Measurements from ENCODE around the gene CENPT. TPM values are rescaled to one million over a fixed set of nuclear protein-coding genes. Genes with fewer than 3 reads are reported as not detected.

CENPT gene
- total and polyA plus RNA-seq, 7 donors: 9.6 to 53.7 (median 38.2) TPM

DNA sequence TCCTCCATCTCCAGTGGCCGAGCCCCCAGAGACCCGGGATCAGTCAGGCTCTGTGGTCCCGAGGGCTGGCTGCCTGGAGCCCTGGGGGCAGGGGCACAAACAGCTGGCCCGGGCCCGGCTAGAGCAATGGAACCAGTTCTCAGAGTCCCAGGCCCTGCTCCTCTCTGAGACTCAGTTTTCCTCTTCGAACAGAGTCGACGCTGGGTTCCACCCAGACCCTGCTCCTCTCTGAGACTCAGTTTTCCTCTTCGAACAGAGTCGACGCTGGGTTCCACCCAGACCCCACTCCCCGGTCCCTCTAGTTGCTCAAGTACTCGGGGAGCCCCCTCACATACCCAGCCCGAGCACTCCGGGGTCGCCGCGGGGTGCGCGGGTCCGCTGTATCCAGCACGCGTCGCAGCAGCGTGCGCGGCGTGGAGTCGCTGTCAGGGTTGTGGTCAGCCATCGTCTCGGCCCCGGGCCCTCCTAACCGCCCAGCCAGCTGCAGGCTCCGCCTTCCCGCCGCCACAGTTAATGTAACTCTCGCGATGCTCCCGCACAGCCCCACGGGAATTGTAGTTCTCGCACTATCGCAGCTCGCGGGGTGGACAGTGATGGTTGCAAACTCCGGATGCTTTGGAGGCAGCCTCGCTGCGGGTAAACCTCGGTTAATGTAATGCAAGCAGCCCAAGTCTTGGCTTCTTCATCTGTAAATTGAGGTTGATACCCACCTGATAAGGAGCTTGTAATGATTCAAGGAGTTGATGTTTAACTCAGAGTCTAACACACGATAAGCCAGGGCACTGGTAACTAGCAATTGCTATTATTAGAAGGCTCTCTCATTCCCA is 13.9 kb downstream of the CENPT start:
- intact Hi-C loops (cut with DNase I): no loop called here
- peak; percentile 96 for DNase-seq
- H3K27ac ChIP-seq: peak overlapping the region; percentile 80 to 84 (median 82)

DNA sequence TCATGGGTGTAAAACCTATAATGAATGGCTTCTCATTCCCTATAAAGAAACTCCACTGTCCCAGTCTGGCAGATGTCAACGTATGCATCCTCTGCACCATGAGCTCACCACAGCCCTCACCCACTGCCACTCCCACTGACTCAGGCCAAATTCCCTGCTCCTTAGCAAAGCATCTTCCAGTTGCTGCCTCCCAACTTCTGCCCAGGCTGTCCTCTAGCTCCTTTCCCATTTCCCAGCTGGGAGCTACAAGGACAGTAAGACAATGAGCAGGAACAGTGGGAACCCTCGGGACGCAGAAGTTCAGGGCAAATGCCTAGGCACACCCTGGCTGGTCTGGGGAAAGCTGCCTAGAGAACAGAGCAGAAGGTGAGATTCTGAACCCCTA is 14.5 kb downstream of the CENPT start:
- peaks cover 12 to 43% (median 27%) of the 10 kb centered on the region in 4 donors for H3K36me3 ChIP-seq
- no peak for DNase-seq
- 1 to 7% methylated on average over 3 of the region's 3 CpGs for WGBS, 2 donors
- peak overlapping the region; percentile 80 to 84 (median 82) for H3K27ac ChIP-seq
- H3K9me3 ChIP-seq: no peaks in the 10 kb centered on the region
- no peaks in the 10 kb centered on the region for H3K27me3 ChIP-seq
- H3K4me3 ChIP-seq: peak overlapping the region; percentile 72 to 99 (median 84)
- H3K4me1 ChIP-seq: peaks cover 0 to 19% (median 17%) of the 10 kb centered on the region in 4 donors
- intact Hi-C loops (cut with DNase I): no loop called here
- TF ChIP-seq, protein P1, sequence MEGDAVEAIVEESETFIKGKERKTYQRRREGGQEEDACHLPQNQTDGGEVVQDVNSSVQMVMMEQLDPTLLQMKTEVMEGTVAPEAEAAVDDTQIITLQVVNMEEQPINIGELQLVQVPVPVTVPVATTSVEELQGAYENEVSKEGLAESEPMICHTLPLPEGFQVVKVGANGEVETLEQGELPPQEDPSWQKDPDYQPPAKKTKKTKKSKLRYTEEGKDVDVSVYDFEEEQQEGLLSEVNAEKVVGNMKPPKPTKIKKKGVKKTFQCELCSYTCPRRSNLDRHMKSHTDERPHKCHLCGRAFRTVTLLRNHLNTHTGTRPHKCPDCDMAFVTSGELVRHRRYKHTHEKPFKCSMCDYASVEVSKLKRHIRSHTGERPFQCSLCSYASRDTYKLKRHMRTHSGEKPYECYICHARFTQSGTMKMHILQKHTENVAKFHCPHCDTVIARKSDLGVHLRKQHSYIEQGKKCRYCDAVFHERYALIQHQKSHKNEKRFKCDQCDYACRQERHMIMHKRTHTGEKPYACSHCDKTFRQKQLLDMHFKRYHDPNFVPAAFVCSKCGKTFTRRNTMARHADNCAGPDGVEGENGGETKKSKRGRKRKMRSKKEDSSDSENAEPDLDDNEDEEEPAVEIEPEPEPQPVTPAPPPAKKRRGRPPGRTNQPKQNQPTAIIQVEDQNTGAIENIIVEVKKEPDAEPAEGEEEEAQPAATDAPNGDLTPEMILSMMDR (IDR thresholded peaks at IDR 0.05): no peak
- TF ChIP-seq POLR2AphosphoS5 (IDR thresholded peaks at IDR 0.05): no peak
- no peak for TF ChIP-seq EP300 (IDR thresholded peaks at IDR 0.05)
- TF ChIP-seq POLR2A (IDR thresholded peaks at IDR 0.05): no peak

More for the DNA sequence above, 13.9 kb downstream of the CENPT start:
- Histone ChIP-seq H3K4me3 (peak overlapping the region; percentile 72 to 99 (median 84)), H3K9me3 (no peaks in the 10 kb centered on the region), H3K4me1 (peaks cover 0 to 19% (median 17%) of the 10 kb centered on the region in 4 donors), H3K27me3 (no peaks in the 10 kb centered on the region), H3K36me3 (peaks cover 12 to 37% (median 21%) of the 10 kb centered on the region in 4 donors)
- TF ChIP-seq POLR2AphosphoS5 (IDR thresholded peaks at IDR 0.05) (peak; percentile 39 to 82 (median 77)), EP300 (IDR thresholded peaks at IDR 0.05) (no peak), POLR2A (IDR thresholded peaks at IDR 0.05) (peak; percentile 55 to 64)
- TF ChIP-seq, protein P1 (IDR thresholded peaks at IDR 0.05): no peak
- 0 to 1% methylated on average over 49 of the region's 49 CpGs for WGBS, 2 donors

DNA sequence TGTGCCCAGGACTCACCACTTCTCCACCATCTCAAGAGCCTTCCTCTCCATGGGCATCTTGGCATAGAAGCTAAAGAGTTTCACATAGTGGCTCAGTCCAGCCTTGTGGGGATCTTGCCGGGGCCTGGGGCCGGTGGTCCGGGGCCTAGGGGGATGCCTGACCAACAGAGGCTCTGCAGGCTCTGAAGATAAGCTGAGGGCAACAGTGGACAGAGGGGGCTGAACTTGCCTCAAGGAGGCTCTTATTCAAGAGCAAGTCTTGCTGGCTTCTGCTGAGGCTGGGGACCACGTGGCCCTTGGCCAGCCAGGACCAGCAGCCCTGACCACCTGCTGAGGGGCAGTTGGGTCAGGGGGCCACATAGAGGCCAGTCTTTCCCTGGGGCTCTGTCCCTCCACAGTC is 18.8 kb downstream of the CENPT start:
- H3K36me3 ChIP-seq: peaks cover 12 to 58% (median 33%) of the 10 kb centered on the region in 4 donors
- no peak overlapping the region for H3K27ac ChIP-seq
- H3K4me1 ChIP-seq: peaks cover 0 to 14% (median 11%) of the 10 kb centered on the region in 4 donors
- TF ChIP-seq EP300 (IDR thresholded peaks at IDR 0.05): no peak
- WGBS, 2 donors: 96% methylated on average over 4 of the region's 4 CpGs
- no peaks in the 10 kb centered on the region for H3K9me3 ChIP-seq
- no peak overlapping the region for H3K4me3 ChIP-seq
- no peak for DNase-seq
- H3K27me3 ChIP-seq: no peaks in the 10 kb centered on the region
- intact Hi-C loops (cut with DNase I): no loop called here

DNA sequence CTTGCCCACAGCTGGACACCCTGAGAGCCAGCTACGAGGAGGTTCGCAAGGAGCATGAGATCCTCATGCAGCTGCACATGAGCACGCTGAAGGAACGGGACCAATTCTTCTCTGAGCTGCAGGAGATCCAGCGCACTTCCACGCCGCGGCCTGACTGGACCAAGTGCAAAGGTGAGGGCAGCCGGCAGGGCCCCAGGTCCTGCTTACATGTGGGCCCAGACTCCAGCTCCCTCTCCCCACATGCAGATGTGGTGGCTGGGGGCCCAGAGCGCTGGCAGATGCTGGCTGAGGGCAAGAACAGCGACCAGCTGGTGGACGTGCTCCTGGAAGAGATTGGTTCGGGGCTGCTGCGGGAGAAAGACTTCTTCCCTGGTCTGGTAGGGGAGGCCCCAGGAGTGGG is 21.6 kb downstream of the CENPT start:
- no peak overlapping the region for H3K4me3 ChIP-seq
- H3K9me3 ChIP-seq: no peaks in the 10 kb centered on the region
- no peak for DNase-seq
- no peak overlapping the region for H3K27ac ChIP-seq
- intact Hi-C loops (cut with DNase I): no loop called here
- 93 to 95% methylated on average over 14 of the region's 14 CpGs for WGBS, 2 donors
- no peaks in the 10 kb centered on the region for H3K27me3 ChIP-seq
- no peaks in the 10 kb centered on the region for H3K4me1 ChIP-seq
- peaks cover 12 to 44% (median 30%) of the 10 kb centered on the region in 4 donors for H3K36me3 ChIP-seq
- TF ChIP-seq EP300 (IDR thresholded peaks at IDR 0.05): no peak

DNA sequence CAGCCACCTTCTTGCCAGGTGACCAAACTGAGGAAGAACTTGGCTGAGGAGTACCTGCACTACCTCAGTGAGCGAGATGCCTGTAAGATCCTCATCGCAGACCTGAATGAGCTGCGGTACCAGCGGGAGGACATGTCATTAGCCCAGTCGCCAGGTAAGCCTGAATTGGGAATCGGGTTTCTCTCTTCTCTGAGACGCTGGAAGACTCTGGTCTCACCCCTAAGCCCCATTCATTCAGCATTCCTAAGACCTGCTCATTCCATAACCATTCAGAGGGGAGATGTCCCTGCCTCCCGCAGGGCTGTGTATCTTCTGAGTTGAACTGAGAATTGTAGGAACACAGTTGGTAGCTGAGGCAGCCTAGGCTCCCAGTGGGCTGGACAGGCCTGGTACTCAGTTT is 22.4 kb downstream of the CENPT start:
- no peak for DNase-seq
- 89 to 91% methylated on average over 8 of the region's 8 CpGs for WGBS, 2 donors
- no peaks in the 10 kb centered on the region for H3K4me1 ChIP-seq
- intact Hi-C loops (cut with DNase I): no loop called here
- no peak for TF ChIP-seq EP300 (IDR thresholded peaks at IDR 0.05)
- TF ChIP-seq POLR2A (IDR thresholded peaks at IDR 0.05): no peak
- TF ChIP-seq, protein P1 (IDR thresholded peaks at IDR 0.05): no peak
- TF ChIP-seq POLR2AphosphoS5 (IDR thresholded peaks at IDR 0.05): no peak
- H3K4me3 ChIP-seq: no peak overlapping the region
- H3K27ac ChIP-seq: no peak overlapping the region
- no peaks in the 10 kb centered on the region for H3K9me3 ChIP-seq
- no peaks in the 10 kb centered on the region for H3K27me3 ChIP-seq
- H3K36me3 ChIP-seq: peaks cover 9 to 36% (median 26%) of the 10 kb centered on the region in 4 donors
